Measurements from ENCODE around the gene KCNJ2. TPM values are rescaled to one million over a fixed set of nuclear protein-coding genes. Genes with fewer than 3 reads are reported as not detected.

KCNJ2 gene
- total RNA-seq, 1 donor from 2014 or later: 0.47 TPM

GRCh38 chr17:70185285-70185684, 16.0 kb downstream of the KCNJ2 start:
- H3K27ac Mint-ChIP-seq (ENCODE audit: unreplicated experiment): no peak overlapping the region
- no peak for DNase-seq (ENCODE audit: low read depth, low spot score)
- H3K4me3 Mint-ChIP-seq: no peak overlapping the region
- no peaks in the 10 kb centered on the region for H3K36me3 Mint-ChIP-seq (ENCODE audit: low read depth)
- peaks cover 2% of the 10 kb centered on the region for H3K9me3 Mint-ChIP-seq
- H3K27me3 Mint-ChIP-seq (ENCODE audit: low read depth): peaks cover 3% of the 10 kb centered on the region
- no peak for TF ChIP-seq CTCF (conservative IDR thresholded peaks at IDR 0.05)
- peaks cover 6% of the 10 kb centered on the region for H3K4me1 Mint-ChIP-seq

GRCh38 chr17:70187383-70187782, 18.1 kb downstream of the KCNJ2 start:
- H3K9me3 Mint-ChIP-seq: peaks cover 2% of the 10 kb centered on the region
- no peak overlapping the region for H3K27ac Mint-ChIP-seq (ENCODE audit: unreplicated experiment)
- no peaks in the 10 kb centered on the region for H3K36me3 Mint-ChIP-seq (ENCODE audit: low read depth)
- H3K27me3 Mint-ChIP-seq (ENCODE audit: low read depth): peaks cover 3% of the 10 kb centered on the region
- DNase-seq (ENCODE audit: low read depth, low spot score): no peak
- H3K4me3 Mint-ChIP-seq: no peak overlapping the region
- peaks cover 6% of the 10 kb centered on the region for H3K4me1 Mint-ChIP-seq
- TF ChIP-seq CTCF (conservative IDR thresholded peaks at IDR 0.05): no peak

GRCh38 chr17:70190959-70191805, 21.9 kb downstream of the KCNJ2 start:
- Mint-ChIP-seq H3K4me3 (no peak overlapping the region), H3K27me3 (ENCODE audit: low read depth) (no peaks in the 10 kb centered on the region), H3K36me3 (ENCODE audit: low read depth) (no peaks in the 10 kb centered on the region), H3K27ac (ENCODE audit: unreplicated experiment) (no peak overlapping the region), H3K9me3 (peaks cover 2% of the 10 kb centered on the region), H3K4me1 (no peaks in the 10 kb centered on the region)
- no peak for DNase-seq (ENCODE audit: low read depth, low spot score)
- TF ChIP-seq CTCF (conservative IDR thresholded peaks at IDR 0.05): no peak

DNA sequence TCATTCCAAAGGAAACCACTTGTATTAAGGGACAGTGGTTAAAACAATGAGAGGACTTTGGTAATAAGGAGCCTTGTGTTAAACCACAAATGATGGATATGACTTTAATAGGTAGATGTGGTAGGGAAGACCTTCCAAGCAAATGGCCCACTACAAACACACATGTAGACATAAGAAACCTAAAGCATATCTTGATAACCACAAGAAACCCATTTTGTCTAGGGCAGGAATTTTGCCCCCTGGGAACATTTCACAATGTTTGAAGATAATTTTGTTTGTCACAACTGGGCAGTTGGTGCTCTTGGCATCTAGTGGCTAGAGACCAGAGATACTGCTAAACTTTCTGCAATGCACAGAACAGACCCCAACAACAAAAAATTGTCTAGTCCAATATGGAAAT, 25.8 kb downstream of the KCNJ2 start:
- Mint-ChIP-seq H3K4me1 (no peaks in the 10 kb centered on the region), H3K27ac (ENCODE audit: unreplicated experiment) (no peak overlapping the region), H3K9me3 (peaks cover 9% of the 10 kb centered on the region), H3K4me3 (no peak overlapping the region), H3K36me3 (ENCODE audit: low read depth) (no peaks in the 10 kb centered on the region), H3K27me3 (ENCODE audit: low read depth) (no peaks in the 10 kb centered on the region)
- DNase-seq (ENCODE audit: low read depth, low spot score): no peak
- TF ChIP-seq CTCF (conservative IDR thresholded peaks at IDR 0.05): no peak

- peaks cover 14% of the 10 kb centered on the region for H3K4me1 Mint-ChIP-seq
- no peak overlapping the region for H3K27ac Mint-ChIP-seq (ENCODE audit: unreplicated experiment)
- peaks cover 9% of the 10 kb centered on the region for H3K9me3 Mint-ChIP-seq
- no peaks in the 10 kb centered on the region for H3K36me3 Mint-ChIP-seq (ENCODE audit: low read depth)
- no peak for TF ChIP-seq CTCF (conservative IDR thresholded peaks at IDR 0.05)
- no peaks in the 10 kb centered on the region for H3K27me3 Mint-ChIP-seq (ENCODE audit: low read depth)
- DNase-seq (ENCODE audit: low read depth, low spot score): no peak
- no peak overlapping the region for H3K4me3 Mint-ChIP-seq
Measured at GRCh38 chr17:70201872-70202419, 32.6 kb downstream of the KCNJ2 start.

All from neural crest cell (in vitro differentiated cells).